Skin of body (tissue), 1 donor: ENCODE measurements around the gene ZNF524. TPM values are rescaled to one million over a fixed set of nuclear protein-coding genes. Genes with fewer than 3 reads are reported as not detected.

ENCODE experiments used
- total RNA-seq: library from RNA; depleted of rRNA; stranded (reverse); fragments of >200 nt; gene quantifications from one replicate; pipeline ENCODE4 v1.2.3, GENCODE V29; 2014

The ZNF524 gene
- total RNA-seq, 1 donor from 2014 or later: 6.4 TPM

Other genes starting within 250 kb of the ZNF524 start
- 3.1 TPM for gene COX6B2, start 245.6 kb upstream of the ZNF524 start, total RNA-seq
- gene GARIN5B, start 237.0 kb upstream of the ZNF524 start, total RNA-seq: not detected
- gene IL11, start 229.8 kb upstream of the ZNF524 start, total RNA-seq: 0.30 TPM
- gene TMEM190, start 223.5 kb upstream of the ZNF524 start, total RNA-seq: not detected
- gene TMEM238, start 216.0 kb upstream of the ZNF524 start, total RNA-seq: 0.30 TPM
- 377 TPM for gene RPL28, start 214.4 kb upstream of the ZNF524 start, total RNA-seq
- 25.4 TPM for gene UBE2S, start 192.5 kb upstream of the ZNF524 start, total RNA-seq
- 0.10 TPM for gene SHISA7, start 157.0 kb upstream of the ZNF524 start, total RNA-seq
- 23.0 TPM for gene ISOC2, start 138.6 kb upstream of the ZNF524 start, total RNA-seq
- not detected for gene C19orf85, start 135.5 kb upstream of the ZNF524 start, total RNA-seq
- 1.1 TPM for gene ZNF628, start 123.7 kb upstream of the ZNF524 start, total RNA-seq
- gene NAT14, start 115.1 kb upstream of the ZNF524 start, total RNA-seq: 6.1 TPM
- gene SSC5D, start 111.9 kb upstream of the ZNF524 start, total RNA-seq: 16.5 TPM
- not detected for gene SBK2, start 63.2 kb upstream of the ZNF524 start, total RNA-seq
- gene SBK3, start 54.7 kb upstream of the ZNF524 start, total RNA-seq: not detected
- gene ZNF579, start 19.4 kb upstream of the ZNF524 start, total RNA-seq: 2.2 TPM
- gene FIZ1, start 771 bp upstream of the ZNF524 start, total RNA-seq: 3.2 TPM
- 2.1 TPM for gene ZNF865, start 5.4 kb downstream of the ZNF524 start, total RNA-seq
- 3.2 TPM for gene ZNF784, start 24.3 kb downstream of the ZNF524 start, total RNA-seq
- gene ZNF580, start 40.7 kb downstream of the ZNF524 start, total RNA-seq: 4.0 TPM
- gene ZNF581, start 43.4 kb downstream of the ZNF524 start, total RNA-seq: 12.4 TPM
- 4.2 TPM for gene CCDC106, start 47.9 kb downstream of the ZNF524 start, total RNA-seq
- gene U2AF2, start 54.7 kb downstream of the ZNF524 start, total RNA-seq: 64.1 TPM
- 20.8 TPM for gene EPN1, start 74.9 kb downstream of the ZNF524 start, total RNA-seq
- gene NLRP9, start 138.1 kb downstream of the ZNF524 start, total RNA-seq: not detected
- gene RFPL4A, start 158.8 kb downstream of the ZNF524 start, total RNA-seq: not detected
- gene RFPL4AL1, start 168.8 kb downstream of the ZNF524 start, total RNA-seq: not detected
- not detected for gene NLRP11, start 231.7 kb downstream of the ZNF524 start, total RNA-seq
- gene NLRP4, start 236.3 kb downstream of the ZNF524 start, total RNA-seq: not detected